Stimulated activated CD4-positive, alpha-beta T cell treated with anti-CD3 and anti-CD28 coated beads, Interleukin-12 subunit alpha, Interleukin-12 subunit beta, amount 100 ng/mL, for 24 hours (primary cell): ENCODE measurements around the gene HSD11B2.
A peak's percentile ranks its signal among the peaks of the same experiment; 100 is the strongest.
"Not testable (repeated sequence)": the region's sequence is repeated elsewhere in the genome, so short reads cannot be mapped to it uniquely, and the experiment has no call there.

Experiments used
- DNase-seq, 2 experiments: peaks; one replicate each; pipeline ENCODE4 v3.0.0-alpha.2; 2020; ENCODE audit warnings: low read depth in 2 of 2

Gene HSD11B2

DNA sequence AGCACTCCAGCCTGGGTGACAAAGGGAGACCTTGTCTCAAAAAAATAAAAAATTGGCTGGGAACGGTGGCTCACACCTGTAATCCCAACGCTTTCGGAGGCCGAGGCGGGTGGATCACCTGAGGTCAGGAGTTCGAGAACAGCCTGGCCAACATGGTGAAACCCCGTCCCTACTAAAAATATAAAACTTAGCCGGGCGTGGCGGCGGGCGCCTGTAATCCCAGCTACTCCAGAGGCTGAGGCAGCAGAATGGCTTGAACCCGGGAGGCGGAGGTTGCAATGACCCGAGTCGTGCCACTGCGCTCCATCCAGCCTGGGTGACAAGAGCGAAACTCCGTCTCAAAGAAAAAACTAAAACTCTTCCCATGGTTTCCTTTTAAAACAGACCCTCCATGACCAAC lies 15.5 kb upstream of the HSD11B2 start:
- not testable (repeated sequence) for DNase-seq

DNA sequence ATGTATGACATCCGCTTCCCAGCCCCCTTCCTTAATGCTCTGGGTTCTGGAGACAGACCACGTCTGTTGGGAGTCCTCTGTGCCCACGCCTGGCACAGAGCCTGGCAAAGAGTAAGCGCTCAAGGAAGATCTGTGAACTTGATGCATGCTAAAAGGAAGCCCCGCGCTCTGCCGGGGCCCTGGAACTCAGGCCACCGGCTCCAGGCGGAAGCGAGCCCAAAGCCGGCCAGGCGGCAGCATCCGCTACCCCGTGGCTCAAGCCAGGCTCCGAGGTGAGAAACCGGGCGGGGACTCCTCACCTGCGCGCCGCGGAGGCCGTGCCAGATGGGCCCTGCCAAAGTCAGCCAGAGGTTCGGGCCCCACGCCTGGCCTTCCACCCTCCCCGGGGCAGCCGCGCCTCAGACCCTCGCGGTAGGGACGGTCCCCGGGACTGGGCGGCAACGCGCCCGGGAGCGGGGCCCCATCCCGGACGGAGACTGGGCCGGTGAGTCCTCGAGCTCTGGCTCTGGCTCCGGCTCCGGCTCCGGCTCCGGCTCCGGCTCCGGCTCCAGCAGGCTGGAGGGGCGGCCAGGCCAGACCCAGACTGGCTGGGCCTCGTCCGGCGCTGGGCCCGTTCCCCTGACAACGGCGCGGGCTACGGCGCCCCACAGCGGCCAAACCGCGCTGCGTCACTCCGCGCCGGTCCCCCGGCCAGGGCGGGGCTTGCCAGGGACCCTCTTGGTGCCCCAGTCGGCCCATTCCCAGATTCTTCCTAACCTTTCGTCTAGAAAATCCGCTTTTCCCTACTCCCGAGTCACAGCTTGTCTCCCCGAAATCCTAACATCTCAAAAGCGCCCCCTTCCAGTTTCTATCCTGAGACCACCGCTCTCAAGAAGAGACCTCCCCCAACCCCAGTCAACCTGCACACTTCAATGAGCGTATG lies 14.8 kb upstream of the HSD11B2 start, which contains the start of gene ZDHHC1:
ZDHHC1 (minus strand) TSS at position 606 of the 922 bp plus-strand sequence. CDS start 8,702 bp downstream, outside the sequence.
- peak in 1 of 2 experiments; percentile 42 for DNase-seq

DNA sequence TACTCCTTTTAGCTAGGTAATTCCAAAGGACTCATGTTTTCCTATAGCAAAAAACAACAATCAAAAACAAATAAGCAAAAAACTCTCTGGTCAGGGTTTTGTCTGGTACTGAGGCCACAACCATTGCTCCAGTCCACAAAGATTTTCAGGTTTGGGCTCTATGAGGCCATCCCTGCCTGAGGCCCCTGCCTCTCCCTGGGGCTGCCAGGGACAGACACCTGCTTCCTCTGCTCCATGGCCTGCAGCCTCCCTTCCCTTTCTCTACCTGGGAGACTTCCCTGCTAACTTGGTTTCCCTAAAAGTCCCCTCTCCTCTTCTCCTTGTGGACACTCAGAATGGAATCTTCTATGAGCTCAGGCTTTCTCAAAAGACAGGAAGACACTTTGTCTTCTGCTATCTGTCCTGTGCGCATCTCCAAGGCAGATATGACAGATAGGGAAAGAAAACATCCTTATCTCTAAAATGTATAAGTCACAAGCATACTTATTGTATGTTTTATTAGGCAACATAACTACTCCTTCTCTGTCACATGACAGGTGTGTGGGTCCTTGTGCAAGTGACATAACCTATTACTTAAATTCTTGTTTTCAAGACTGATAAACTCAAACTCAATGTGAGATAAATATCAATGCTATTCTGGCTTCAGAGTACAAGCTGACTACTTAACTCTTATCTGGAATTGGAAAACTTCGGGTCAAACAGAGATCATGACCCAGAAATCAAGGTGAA lies 13.4 kb upstream of the HSD11B2 start:
- no peak for DNase-seq

DNA sequence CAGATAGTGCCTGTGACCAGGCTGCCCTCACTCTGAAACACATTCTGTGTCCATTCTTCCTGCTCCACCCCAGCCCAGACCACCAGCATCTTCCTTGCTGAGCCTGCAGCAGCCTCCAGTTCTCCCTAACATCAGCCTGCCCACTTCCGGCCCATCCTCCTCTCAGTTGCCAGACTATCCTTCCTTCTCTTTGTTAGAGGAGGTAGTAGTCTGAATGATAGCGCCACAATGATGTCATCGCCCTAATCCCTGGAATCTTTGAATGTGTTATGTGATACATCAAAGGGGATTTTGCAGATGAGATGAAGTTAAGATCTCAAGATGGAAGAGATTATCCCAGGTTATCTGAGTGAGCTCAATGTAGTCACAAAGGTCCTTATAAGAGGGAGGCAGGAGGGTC lies 11.4 kb upstream of the HSD11B2 start:
- DNase-seq: no peak

DNA sequence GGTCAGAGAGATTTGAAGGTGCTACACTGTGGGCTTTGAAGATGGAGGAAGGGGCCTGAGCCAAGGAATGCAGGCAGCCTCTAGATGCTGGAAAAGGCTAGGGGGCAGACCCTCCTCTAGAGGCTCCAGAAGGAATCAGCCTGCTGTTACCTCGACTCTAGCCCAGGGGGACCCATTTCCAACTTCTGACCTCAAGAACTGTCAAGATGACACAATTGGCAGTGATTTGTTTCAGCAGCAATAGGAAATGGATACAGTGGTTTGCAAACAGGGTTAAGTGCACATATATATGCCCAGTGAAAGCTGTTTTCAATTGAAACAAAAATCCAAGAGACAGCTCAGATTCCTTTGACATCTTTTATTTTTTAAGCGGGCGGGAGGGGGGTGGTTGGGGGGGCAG lies 11.0 kb upstream of the HSD11B2 start:
- no peak for DNase-seq

DNA sequence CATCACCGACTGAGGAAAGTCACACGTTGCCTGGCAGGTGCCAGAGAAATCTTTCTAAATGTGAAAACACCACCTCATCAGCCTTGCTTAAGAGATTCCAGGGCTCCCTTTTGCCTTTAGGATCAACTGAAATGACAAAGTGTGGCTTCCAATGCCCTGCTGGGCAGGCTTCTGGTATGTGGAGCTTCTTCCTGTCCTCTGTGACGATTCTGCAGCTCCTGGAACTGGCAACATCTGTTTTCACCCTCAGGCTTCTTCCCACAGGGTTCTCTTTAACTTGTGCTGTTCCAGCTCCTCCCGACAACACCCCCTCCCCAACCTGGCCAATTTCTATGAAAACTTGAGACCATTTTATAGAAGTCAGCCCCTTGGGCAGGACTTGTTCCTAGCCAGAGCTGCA lies 9.9 kb upstream of the HSD11B2 start:
- DNase-seq: no peak

DNA sequence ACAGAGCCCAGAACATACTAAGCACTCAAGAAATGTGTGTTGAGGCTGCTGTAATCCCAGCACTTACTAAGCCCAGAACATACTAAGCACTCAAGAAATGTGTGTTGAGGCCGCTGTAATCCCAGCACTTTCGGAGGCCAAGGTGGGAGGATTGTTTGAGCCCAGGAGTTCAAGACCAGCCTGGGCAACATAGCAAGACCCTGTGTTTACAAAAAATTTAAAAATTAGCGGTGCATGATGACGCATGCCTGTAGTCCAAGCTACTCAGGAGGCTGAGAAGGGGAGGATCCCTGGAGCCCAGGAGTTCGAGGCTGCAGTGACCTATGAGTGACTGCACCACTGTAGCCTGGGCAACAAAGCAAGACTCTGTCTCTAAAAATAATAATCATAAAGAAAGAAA lies 7.9 kb upstream of the HSD11B2 start:
- DNase-seq: no peak

DNA sequence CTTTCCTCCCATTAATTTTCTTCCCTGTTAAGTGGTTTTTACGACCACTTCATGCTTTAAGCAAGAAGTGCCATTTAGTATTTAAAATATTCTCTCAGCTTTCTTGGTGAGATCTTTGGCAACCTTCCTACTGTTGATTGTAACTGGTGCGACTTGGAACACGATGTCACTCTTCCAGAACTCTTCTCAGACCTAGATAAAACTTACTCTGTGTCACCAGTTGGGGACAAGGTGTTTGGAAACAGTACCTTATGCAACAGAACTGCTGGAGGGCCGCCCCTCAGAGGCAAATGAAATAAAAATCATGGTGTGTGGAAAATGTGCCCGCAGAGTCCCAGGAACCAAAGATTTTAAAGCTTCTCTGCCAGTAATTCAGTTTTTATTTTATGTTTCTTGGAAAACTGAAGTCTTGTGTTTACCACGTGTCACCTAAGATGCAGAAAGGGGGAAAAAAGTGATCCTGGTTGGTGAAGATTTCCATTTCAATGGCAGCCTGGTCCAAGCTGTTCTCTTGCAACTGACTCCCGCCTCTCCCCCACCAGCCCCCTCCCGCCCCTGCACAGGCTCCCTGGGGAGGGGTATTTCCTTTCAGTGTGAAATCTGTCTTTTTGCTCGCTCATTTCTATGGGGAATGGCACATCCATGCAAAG lies 7.2 kb upstream of the HSD11B2 start:
- DNase-seq: no peak

DNA sequence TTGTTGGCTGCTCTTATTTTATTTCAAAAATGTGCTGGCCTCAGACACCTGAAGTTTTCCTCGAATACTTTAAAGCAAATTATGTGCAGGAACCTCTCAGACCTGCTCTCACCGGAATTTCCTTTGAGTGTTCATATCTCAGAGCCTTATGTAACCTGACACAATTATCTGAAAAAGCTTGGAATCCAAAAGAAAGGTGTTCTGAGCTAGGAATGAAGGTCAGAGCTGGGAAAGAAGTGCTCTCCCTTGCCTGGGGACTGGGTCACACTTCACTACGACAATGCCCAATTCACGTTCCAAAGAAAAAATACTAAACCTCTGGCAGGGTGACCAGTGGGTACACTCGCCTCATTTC lies 6.7 kb upstream of the HSD11B2 start:
- DNase-seq: no peak

DNA sequence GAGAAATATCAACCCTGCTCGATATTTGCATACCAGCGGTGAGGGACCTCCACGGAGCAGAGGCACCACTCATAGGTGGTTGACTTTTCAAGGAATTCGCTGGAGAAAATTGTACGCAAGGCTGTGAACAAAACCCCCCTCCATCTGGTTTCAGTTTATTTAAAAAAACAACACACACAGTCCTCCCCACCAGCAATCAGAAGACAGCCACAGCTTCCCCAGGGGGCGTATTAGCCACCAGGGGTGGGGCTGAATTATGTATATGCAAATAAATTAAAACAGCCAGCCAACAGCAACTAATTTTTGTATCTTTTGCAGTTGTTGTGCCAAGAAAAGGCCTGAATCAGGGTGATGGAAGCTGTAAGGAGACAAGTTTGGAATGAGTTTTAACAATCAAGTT lies 5.9 kb upstream of the HSD11B2 start:
- DNase-seq: no peak

DNA sequence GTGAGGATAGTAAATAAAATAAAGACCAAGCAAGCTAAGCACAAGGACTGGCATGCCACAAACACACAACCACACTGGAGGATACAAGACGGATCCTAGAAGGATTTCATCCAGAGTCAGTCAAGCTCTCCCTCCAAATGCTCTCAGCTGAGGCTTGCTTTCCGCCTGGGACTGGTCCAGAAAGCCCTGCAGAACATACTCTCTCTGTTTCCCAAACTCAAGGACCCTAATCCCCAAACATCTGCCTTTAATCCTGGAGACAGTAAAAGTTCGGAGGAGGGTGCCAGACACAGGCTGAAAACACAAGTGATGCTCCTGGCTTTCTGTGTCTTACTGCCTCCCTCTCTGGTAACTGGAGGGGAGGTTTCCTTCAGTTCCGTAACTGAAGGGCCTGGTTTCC lies 5.3 kb upstream of the HSD11B2 start:
- no peak for DNase-seq

DNA sequence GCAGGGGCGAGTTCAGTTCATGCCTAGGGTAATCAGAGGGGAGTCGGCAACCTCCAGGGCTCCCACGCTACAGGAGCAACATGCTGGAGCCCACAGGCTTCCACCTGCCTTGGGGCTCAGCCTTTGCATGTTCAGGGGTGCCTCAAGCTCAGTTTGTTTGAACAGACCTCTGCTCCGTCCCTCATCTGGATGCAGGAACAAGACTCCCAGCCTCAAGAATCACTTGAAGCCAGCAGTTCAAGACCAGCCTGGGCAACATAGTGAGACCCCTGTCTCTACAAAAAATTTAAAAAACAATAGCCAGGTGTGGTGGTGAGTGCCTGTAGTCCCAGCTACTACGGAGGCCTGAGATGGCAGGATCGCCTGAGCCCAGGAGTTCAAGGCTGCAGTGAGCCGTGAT lies 4.9 kb upstream of the HSD11B2 start:
- no peak for DNase-seq

DNA sequence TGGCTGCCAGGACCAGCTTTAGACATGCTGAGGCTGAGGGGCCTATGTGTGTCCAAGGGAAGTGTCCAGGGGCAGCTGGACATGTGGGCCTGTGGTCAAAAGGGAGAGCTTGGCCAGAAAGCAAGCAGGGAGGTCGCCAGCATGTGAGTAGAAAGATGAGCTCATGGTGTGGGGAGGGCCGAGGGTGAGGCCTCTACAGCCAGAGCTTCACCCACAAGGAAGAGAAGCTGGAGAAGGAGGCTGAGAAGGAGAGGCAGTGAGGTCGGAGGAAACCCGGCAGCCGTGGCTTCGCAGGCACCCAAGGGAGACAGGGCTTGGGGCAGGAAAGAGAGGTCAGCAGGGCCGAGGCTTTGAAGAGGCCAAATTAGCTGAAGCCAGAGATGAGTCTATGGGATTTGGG lies 4.0 kb upstream of the HSD11B2 start:
- no peak for DNase-seq

DNA sequence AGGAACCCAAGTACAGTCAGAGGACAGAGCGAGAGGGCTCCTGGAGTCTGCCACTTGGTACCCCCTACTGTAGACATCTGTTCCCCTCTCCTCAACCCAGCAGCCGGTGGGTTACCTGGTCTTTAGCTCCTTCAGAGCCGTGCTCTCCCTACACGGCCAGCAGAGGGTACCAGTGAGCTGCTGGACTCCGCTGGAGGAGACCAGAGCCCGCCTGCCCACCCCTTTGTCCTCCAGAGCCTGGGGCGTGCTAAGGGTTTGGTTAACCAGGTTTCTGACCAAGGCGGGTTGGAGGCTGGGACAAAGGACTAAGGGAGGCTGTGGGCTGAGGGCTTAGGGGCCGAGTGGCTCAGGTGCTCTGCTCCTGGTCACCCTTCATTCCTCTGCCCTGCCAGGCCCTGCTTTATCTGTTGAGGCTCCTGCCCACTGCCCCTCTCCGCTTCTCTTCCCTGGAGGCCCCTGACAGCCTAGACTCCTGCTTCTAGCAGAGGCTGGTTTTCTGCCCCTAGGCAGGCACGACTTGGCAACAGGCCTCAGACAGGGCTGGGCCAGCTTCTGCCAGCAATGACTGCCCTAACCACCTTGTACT lies 2.7 kb upstream of the HSD11B2 start:
- DNase-seq: peak in 1 of 2 experiments; percentile 46

DNA sequence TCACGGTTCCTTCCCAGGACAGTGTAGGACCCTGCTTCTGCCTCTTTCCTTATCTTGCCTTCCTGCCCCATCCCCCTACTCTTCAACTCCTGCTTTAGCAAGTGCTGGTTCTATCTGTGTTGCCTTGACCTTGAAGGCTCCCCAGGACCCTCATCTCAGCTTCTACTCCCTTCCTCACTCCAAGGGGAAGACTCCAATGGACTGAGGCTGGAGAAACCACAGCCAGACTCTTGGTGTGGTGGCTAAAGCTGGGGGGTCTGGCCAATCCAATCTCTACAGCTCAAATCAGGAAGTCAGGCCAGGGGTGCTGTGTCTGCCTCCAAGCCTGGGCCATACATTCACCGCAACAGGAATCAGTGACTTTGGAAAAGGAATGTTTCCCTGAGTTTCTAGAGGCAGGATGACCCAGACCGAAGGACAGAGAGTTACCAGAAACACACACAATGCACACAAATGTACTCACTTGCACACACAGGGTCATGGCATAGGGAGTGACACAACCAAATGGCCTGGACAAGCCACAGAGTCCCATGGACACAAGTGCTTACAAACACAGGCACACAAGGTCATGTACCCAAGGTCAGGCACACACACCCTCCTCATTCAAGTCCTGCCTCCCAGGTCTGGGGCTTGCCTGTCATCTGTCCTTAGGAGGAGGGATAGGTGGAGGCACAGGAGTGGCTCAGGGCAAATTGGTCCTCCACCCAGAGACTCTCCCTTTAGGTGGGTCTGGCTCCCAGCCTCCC lies 1.7 kb upstream of the HSD11B2 start:
- no peak for DNase-seq

DNA sequence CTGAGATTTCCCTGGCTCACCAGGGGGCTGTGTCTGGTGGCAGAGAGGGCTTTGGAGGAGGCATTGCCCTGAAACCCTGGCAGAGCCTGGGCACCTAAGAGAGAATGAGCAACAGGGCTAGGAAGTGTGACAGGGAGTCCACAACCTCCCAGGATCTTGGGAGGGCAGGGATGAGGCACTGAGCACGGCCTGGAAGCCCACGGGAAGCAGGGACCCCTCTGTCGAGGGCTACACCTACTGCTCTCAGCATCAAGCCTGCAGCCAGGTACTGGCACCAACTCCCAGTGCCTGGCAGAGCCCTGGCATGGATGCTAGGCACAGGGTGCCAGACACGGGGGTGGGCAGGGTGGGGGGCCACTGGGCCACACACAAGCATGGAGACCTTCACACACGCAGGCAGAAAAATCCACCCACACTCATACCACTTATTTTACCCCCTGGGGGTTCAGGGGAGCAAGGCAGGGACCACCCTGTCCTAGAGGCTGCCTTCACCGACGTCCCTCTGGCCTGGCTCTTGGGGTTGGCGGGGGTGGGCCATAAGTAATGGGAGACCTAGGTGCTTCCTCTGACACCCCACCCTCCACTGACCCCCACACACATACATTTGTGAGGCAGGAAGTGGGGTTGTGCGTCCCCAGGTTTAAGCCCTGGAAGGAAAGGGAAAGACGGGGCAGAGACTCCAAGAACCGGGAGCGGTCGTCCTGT lies 970 bp upstream of the HSD11B2 start:
- DNase-seq: no peak

DNA sequence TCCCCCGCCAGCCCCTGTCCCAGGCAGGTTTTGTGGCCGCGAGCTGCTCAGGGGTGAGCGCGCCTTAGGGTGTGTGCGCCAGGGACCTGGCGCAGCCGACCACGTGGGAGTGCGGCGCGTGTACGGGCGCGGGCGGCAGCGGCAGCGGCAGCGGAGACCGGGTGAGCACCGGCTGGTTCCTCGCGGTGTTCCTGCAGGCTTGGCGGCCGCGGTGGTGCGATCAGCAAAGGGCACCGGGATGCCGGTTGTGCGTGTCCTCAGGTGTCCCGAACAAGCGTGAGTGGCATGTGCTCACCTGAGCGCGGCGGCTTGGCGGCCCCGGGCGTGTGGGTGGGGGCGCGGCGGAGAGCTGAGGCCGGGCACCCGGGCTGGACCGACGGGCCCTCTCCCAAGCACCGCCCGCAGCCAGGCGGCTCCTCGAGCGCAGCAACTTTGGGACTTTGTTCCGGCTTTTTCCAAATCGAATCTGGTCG lies 381 bp upstream of the HSD11B2 start:
- DNase-seq: peak in 1 of 2 experiments; percentile 20

DNA sequence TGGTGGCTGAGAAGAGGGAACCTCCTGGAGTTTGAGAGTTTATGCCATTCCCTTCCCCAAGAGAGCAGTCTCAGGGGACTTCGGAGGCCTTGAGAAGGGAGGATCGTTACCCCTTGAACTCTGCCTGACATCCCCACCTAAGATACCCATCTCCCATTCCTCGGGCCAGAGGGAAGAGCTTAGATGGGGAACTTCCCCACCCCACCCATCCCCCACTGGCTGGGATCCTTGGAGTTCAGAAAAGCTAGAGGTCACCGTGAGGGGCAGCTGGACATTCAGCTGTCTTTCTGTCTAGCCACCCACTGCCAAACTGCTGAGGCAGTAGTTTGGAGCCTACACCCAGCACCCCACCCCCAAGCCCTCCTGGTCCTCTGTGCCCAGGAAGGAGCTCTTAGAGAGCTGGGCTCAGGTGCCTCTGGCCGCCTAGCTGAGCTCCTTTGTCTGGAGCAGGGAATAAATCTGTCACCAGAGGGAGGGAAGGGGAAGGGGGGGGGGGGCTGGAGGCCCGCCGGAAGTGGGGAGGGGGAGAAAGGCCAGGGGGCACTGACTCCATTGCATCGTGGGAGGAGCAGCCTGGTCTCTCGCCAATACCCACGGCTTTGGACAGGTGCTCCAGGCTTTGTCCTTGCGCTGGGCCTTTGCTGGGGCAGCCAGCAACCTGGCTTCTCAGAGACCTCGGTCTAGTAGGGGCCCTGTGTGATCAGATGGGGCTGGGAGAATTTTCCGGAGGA lies 1.0 kb downstream of the HSD11B2 start:
- DNase-seq: no peak

DNA sequence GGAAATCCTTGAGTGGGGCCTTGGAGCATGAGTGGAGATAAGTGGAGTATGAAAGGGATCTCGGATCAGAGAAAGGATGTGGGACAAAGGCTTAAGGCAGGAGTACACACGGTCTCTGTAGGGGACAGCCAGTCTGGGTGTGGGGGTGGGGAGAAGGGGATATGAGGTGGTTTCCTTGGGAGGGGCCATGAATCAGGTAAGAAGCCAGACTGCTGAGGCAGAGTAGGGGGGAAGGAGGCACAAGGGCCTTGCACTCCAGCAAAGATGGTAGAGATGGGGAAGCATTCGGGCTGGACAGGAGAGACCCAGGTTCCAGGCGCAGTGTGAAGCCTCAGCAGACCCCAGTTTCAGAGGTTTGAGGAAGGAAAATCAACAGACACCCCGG lies 1.6 kb downstream of the HSD11B2 start:
- DNase-seq: no peak

DNA sequence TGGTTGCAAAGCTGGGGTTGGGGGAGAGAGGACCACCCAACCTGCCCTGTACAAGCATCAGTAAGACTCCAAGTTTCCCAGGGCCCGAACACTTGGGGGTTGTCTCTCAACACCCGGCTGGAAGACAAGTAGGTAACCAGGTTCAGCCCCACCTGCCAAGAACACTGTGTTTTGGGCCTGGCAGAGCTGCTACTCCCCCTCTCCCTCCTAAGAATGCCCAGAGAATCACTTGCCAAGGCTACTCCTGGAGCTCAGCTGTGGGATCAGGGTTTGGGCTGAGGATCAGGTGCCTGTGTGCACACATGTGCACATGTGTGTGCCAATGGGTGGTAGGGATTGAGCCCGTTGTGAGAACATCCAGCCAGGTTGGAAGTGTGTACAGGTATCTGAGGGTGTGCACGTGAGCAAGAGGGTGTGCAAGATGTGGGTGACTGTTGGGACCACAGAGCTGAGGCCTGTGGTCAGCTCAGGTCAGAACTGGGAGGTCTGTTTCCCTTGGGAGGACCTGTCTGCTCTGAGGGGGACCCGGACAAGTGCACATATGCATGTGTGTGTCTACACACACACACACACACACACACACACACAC lies 2.3 kb downstream of the HSD11B2 start:
- DNase-seq: no peak
